Measurements from ENCODE around the gene AKAP6.

The AKAP6 gene

GRCh38 chr14:32622742-32623141 lies 293.6 kb downstream of the AKAP6 start:
- Mint-ChIP-seq H3K9me3 (peaks cover 12% of the 10 kb centered on the region), H3K27ac (no peak overlapping the region), H3K27me3 (peaks cover 4% of the 10 kb centered on the region), H3K4me1 (no peaks in the 10 kb centered on the region), H3K4me3 (no peak overlapping the region), H3K36me3 (peaks cover 2% of the 10 kb centered on the region)

DNA sequence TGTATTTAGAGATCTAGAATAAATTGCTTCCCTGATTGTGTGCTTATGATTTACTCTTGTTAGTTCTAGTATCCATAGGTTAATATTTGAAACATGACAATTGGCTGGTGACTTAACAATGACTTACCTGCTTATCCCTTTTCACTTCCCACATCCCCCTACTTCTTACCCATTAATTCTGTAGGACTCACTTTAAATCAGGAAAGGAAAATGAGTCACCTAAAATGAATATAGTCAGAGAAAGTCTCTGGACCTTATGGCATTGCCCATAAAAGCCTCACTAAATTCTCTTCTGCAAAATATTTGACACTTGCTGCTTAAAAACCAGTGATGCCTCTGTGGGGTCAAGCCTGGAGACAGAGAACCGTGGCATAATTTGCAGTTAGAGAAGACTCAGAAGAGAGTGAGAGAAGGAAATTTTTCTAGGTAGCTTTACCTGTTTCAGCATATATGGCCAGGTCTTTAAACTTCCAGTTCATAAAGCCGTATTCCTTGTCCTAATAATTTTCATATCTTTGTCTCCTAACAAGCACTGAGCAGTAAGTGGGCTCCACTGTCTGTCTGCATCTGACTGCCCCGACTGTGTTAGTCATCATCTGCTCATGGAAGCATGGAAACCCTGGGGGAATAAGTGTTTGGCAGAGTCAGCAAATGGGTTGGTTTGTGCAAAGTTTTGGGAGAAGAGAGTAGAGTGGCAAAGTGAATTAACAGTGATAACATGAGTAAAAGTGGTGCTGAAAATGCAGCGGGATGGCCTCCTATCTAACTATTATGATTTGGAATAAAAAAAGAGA lies 294.4 kb downstream of the AKAP6 start:
- no peaks in the 10 kb centered on the region for H3K4me1 Mint-ChIP-seq
- no peak overlapping the region for H3K4me3 Mint-ChIP-seq
- peaks cover 2% of the 10 kb centered on the region for H3K36me3 Mint-ChIP-seq
- peaks cover 4% of the 10 kb centered on the region for H3K27me3 Mint-ChIP-seq
- peaks cover 12% of the 10 kb centered on the region for H3K9me3 Mint-ChIP-seq
- H3K27ac Mint-ChIP-seq, result no peak overlapping the region

DNA sequence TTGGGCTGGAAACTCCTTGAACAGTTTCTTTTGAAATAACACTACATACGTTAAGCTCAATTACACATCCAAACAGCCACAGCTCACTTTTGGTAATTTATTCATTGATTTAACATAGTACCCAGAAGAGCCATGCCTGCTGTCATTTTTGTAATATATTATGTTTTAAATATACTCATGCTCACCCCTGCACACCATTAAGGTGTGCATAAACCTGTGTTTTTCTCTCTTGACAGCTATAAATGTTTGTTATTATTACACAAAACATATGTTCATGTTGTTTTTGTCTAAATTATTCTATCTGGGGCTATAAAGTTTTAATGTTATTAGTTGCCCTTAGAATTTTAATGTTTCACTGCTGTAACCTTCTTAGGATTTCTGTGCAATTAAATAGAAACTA lies 296.1 kb downstream of the AKAP6 start:
- H3K27ac Mint-ChIP-seq, result no peak overlapping the region
- H3K9me3 Mint-ChIP-seq, result peaks cover 4% of the 10 kb centered on the region
- H3K36me3 Mint-ChIP-seq, result no peaks in the 10 kb centered on the region
- H3K4me3 Mint-ChIP-seq, result no peak overlapping the region
- H3K4me1 Mint-ChIP-seq, result no peaks in the 10 kb centered on the region
- peaks cover 4% of the 10 kb centered on the region for H3K27me3 Mint-ChIP-seq

DNA sequence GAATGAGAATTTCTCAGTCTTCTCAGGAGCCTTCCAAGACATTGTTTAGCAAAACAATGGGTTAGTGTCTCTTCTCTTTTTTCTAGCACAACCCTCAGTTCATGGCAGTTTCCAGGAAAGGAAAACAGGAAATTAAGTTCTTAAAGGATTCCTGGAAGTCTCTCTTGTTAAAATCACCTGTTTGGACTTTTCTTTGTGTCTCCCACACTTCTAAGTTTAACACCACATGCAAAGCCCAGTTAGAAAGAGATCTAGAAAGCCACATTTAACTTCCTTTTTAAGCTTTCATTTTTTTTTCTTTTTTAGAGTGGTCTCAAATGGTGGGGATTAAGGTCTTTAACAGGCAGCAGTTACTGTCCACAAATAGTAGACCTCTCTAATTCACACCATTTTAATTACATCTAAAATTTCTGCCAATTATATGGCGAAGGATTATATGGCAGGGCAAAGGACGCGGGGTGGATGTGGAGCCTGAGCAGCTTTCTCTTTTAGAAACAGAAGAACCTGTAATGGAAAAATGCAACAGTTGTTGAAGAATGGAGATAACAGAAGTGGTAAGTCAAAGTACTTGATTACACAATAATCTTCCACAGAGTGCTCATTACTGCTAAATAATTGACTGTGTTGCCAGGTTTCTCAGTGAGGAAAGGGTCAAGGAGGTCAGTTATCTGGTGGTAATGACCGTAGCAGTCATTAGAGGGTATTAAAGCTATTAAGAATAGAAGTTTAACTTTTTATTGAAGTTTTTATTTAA lies 298.6 kb downstream of the AKAP6 start:
- no peak overlapping the region for H3K27ac Mint-ChIP-seq
- no peak overlapping the region for H3K4me3 Mint-ChIP-seq
- peaks cover 4% of the 10 kb centered on the region for H3K9me3 Mint-ChIP-seq
- no peaks in the 10 kb centered on the region for H3K27me3 Mint-ChIP-seq
- H3K36me3 Mint-ChIP-seq, result no peaks in the 10 kb centered on the region
- no peaks in the 10 kb centered on the region for H3K4me1 Mint-ChIP-seq

- H3K27ac Mint-ChIP-seq, result no peak overlapping the region
- peaks cover 4% of the 10 kb centered on the region for H3K9me3 Mint-ChIP-seq
- H3K4me3 Mint-ChIP-seq, result no peak overlapping the region
These were observed 300.1 kb downstream of the AKAP6 start for GRCh38 chr14:32629236-32629635.

GRCh38 chr14:32630701-32631100 lies 301.6 kb downstream of the AKAP6 start:
- Mint-ChIP-seq H3K36me3 (no peaks in the 10 kb centered on the region), H3K9me3 (peaks cover 4% of the 10 kb centered on the region), H3K4me3 (no peak overlapping the region), H3K27ac (no peak overlapping the region), H3K27me3 (no peaks in the 10 kb centered on the region), H3K4me1 (no peaks in the 10 kb centered on the region)

More at GRCh38 chr14:32629236-32629635, 300.1 kb downstream of the AKAP6 start:
- Mint-ChIP-seq H3K27me3 (no peaks in the 10 kb centered on the region), H3K4me1 (no peaks in the 10 kb centered on the region), H3K36me3 (no peaks in the 10 kb centered on the region)

GRCh38 chr14:32633224-32633859 lies 304.2 kb downstream of the AKAP6 start:
- no peak overlapping the region for H3K4me3 Mint-ChIP-seq
- H3K27ac Mint-ChIP-seq, result no peak overlapping the region
- H3K36me3 Mint-ChIP-seq, result no peaks in the 10 kb centered on the region
- no peaks in the 10 kb centered on the region for H3K27me3 Mint-ChIP-seq
- H3K9me3 Mint-ChIP-seq, result no peaks in the 10 kb centered on the region
- no peaks in the 10 kb centered on the region for H3K4me1 Mint-ChIP-seq

DNA sequence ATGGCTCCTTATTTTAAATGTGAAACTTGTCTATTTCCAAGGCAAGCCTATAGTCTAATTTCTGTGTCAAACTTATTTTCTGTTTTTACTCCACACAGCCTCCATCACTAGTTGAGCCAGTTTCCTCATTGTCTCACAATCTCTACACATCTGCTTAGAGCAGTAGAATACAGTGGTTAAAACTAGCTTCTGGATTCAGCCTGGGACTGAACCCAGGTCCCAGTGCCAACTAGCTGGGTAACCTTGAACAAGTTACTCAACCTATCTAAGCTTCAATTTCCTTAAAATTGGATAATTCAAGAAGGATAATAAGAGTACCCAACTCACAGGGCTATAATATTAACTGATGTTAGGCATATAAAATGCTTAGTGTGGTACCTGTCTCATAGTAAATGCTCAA lies 304.8 kb downstream of the AKAP6 start:
- Mint-ChIP-seq H3K27ac (no peak overlapping the region), H3K9me3 (no peaks in the 10 kb centered on the region), H3K4me3 (no peak overlapping the region), H3K4me1 (no peaks in the 10 kb centered on the region), H3K36me3 (no peaks in the 10 kb centered on the region), H3K27me3 (no peaks in the 10 kb centered on the region)

GRCh38 chr14:32635061-32635719 lies 306.1 kb downstream of the AKAP6 start:
- H3K27me3 Mint-ChIP-seq, result no peaks in the 10 kb centered on the region
- no peaks in the 10 kb centered on the region for H3K9me3 Mint-ChIP-seq
- H3K36me3 Mint-ChIP-seq, result no peaks in the 10 kb centered on the region

DNA sequence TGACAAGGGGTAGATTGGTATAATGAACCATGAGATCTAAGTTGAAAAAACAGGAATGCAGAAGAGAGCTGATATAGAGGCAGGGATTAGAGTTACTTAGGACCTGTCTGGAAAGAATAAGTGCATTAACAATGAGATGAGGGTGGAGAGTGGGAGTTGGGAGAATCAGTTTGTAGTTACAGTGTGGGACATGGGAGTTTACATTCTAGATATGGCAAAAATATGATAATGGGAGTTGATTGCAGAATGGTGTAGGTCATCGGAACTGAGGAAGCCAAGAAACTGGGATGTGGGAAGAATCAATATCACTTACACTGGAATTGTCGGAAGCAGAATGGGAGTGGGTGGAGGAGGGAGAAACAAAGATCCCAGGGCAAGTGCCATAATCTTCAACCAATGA lies 308.5 kb downstream of the AKAP6 start:
- Mint-ChIP-seq H3K4me3 (no peak overlapping the region), H3K4me1 (no peaks in the 10 kb centered on the region), H3K36me3 (no peaks in the 10 kb centered on the region), H3K9me3 (peaks cover 5% of the 10 kb centered on the region), H3K27ac (no peak overlapping the region), H3K27me3 (peaks cover 2% of the 10 kb centered on the region)

More at GRCh38 chr14:32635061-32635719, 306.1 kb downstream of the AKAP6 start:
- Mint-ChIP-seq H3K4me1 (no peaks in the 10 kb centered on the region), H3K4me3 (no peak overlapping the region), H3K27ac (no peak overlapping the region)

- no peak overlapping the region for H3K27ac Mint-ChIP-seq
- H3K4me3 Mint-ChIP-seq, result no peak overlapping the region
- peaks cover 2% of the 10 kb centered on the region for H3K27me3 Mint-ChIP-seq
- peaks cover 5% of the 10 kb centered on the region for H3K9me3 Mint-ChIP-seq
- no peaks in the 10 kb centered on the region for H3K36me3 Mint-ChIP-seq
- no peaks in the 10 kb centered on the region for H3K4me1 Mint-ChIP-seq
These were observed 310.1 kb downstream of the AKAP6 start for GRCh38 chr14:32639208-32639607.

DNA sequence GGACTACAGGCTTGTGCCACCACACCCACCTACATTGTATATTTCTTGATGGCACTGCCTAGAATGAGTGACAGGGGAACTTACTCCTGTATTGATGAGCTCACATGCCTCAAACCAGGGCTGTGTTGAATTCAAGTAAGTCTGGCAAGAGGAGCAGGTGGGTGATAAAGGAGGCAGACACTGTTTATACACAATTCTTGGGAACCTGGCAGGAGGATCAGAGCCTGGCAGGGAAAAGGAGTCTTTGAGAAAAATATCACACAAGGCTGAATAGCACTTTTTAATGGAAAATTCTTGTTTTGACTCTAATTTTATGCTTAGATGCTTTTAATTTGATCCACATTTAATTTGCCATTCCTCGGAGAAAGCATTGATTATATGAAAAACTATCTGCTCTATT lies 316.5 kb downstream of the AKAP6 start:
- H3K9me3 Mint-ChIP-seq, result peaks cover 5% of the 10 kb centered on the region
- H3K4me1 Mint-ChIP-seq, result no peaks in the 10 kb centered on the region
- no peaks in the 10 kb centered on the region for H3K36me3 Mint-ChIP-seq
- no peak overlapping the region for H3K4me3 Mint-ChIP-seq
- H3K27me3 Mint-ChIP-seq, result peaks cover 2% of the 10 kb centered on the region
- no peak overlapping the region for H3K27ac Mint-ChIP-seq

DNA sequence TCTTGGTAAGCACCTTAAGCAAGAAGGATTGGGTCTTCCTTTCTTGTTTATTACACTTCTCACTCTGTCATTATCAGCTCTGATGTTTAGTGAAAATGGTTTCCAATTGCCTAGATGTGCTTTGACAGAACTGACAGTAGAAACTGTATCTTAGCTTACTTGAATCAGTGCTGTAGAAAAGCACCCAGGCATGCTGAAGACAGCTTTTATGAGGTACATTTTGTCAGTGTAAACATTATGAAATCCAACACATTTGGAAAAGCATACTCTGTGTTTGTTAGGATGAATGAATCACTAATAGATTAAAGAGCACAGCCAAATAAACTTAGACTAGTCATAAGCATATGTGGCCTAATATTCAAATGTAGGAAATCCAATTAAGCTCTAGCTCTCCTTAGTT lies 319.3 kb downstream of the AKAP6 start:
- Mint-ChIP-seq H3K36me3 (no peaks in the 10 kb centered on the region), H3K27ac (no peak overlapping the region), H3K4me3 (no peak overlapping the region), H3K9me3 (no peaks in the 10 kb centered on the region), H3K4me1 (no peaks in the 10 kb centered on the region), H3K27me3 (no peaks in the 10 kb centered on the region)

GRCh38 chr14:32650030-32650429 lies 320.9 kb downstream of the AKAP6 start:
- H3K36me3 Mint-ChIP-seq, result no peaks in the 10 kb centered on the region
- H3K27ac Mint-ChIP-seq, result no peak overlapping the region
- no peak overlapping the region for H3K4me3 Mint-ChIP-seq
- no peaks in the 10 kb centered on the region for H3K27me3 Mint-ChIP-seq
- H3K9me3 Mint-ChIP-seq, result no peaks in the 10 kb centered on the region
- no peaks in the 10 kb centered on the region for H3K4me1 Mint-ChIP-seq

GRCh38 chr14:32650665-32651064 lies 321.6 kb downstream of the AKAP6 start:
- Mint-ChIP-seq H3K4me1 (no peaks in the 10 kb centered on the region), H3K27me3 (no peaks in the 10 kb centered on the region), H3K27ac (no peak overlapping the region), H3K36me3 (no peaks in the 10 kb centered on the region), H3K4me3 (no peak overlapping the region), H3K9me3 (no peaks in the 10 kb centered on the region)

Data from activated naive CD4-positive, alpha-beta T cell treated with anti-CD3 and anti-CD28 coated beads, Interleukin-2, amount 50 U/mL, for 24 hours (primary cell).